Neural cell (in vitro differentiated cells): ENCODE measurements around the gene SDSL.

ENCODE experiments used
- CTCF ChIP-seq: fragments of 450-650 bp; IDR thresholded peaks from 2 replicates; pipeline ENCODE4 v1.5.1; 2014; ENCODE audit warnings: antibody characterized with exemption, mild to moderate bottlenecking, moderate library complexity; ENCODE audit not compliant: poor library complexity, severe bottlenecking
- MXI1 ChIP-seq: fragments of 450-650 bp; conservative IDR thresholded peaks from 2 replicates; pipeline ENCODE4 v1.6.1; 2014; ENCODE audit warnings: antibody characterized with exemption, mild to moderate bottlenecking; ENCODE audit not compliant: poor library complexity, severe bottlenecking
- POLR2AphosphoS5 ChIP-seq: IDR thresholded peaks from 2 replicates; pipeline ENCODE4 v1.6.1; 2012
- RAD21 ChIP-seq: fragments of 450-650 bp; conservative IDR thresholded peaks from 2 replicates; pipeline ENCODE4 v1.6.1; 2014; ENCODE audit warnings: antibody characterized with exemption, mild to moderate bottlenecking, moderate library complexity

GRCh38 chr12:113467142-113467501 is 44.9 kb downstream of the SDSL start:
- no peak for TF ChIP-seq CTCF
- TF ChIP-seq RAD21 = no peak
- no peak for TF ChIP-seq POLR2AphosphoS5
- TF ChIP-seq MXI1 = no peak
